ENCODE results near the gene H2AZ1. TPM values are rescaled to one million over a fixed set of nuclear protein-coding genes. Genes with fewer than 3 reads are reported as not detected.

Gene H2AZ1
- total RNA-seq, 1 experiment from 2014 or later, result 1,240 TPM

DNA sequence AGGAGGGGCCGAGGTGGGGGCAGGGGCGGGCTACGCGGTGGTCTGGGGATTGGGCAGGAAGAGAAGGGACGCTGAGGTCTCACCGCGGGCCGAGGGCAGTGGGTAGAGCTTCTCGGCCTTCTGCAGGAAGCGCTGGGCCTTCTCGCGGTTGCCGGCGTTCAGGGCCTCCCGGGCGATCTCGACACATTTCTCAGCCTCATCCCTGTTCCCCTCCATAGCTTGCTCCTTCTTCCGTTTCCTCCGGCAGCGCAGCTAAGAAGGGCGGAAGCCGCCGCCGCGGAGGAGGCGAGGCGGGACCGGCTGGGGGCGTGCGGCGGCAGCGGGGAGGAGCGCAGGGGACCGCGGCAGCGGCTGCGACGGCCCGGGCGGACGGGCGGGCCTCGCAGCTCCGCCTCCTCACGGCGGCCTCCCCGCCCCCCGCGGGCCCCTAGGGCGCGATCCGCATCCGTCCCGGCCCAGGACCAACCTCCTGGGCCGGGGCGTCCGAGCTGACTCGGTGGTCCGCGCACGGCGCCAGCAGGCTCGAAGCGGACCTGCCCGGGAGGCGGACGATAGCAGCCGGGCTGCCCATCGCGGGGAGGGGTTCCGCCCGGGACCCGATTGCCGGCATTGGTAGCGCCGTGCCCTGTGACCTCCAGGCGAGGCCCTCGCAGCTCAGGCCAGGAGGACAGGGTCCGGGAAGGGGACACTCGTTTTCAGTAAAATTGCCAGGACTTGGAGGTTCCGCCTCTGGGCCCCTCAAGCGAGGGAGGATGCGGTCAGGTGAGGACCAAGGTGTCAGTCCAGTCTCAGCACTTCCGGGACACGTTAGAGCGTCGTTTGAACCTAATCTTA lies 3.5 kb downstream of the H2AZ1 start, which contains the start of gene DNAJB14:
TSS of gene DNAJB14 (minus strand) at position 263 of the 834 bp plus-strand sequence. CDS start at position 216, 47 bp downstream.
- DNase-seq (ENCODE audit: low read depth), result peak; percentile 79

DNA sequence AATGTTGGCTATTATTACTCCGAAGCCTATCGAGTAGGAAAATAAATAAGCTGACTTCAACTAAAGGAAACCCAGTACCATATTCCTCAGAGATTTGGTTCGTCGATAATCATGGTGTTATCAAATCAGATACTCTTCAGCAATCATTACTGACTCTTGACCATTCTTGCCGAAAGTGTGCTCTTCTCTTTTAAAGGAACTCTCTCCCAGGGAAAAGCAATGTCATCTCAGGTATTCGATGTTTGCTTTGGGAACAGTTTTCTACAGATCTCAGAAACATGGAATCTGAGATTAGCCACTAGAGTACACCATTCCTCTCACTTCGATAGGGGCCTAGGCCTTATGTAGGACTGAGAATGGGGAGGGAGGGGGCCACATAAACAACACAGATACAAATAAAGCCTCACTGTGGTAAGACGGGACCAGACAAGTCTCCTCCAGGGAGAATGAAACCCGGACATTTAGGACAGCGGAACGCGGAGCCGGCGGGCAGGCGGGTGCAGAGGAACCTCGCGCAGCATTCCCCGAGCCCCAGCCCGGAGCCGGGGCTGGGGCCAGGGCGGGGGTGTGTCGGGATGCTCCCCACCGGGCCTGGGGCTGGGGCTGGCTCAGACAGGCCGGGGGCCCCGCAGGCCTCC lies 4.2 kb downstream of the H2AZ1 start:
- DNase-seq (ENCODE audit: low read depth), result peak; percentile 10

GRCh38 chr4:99943904-99944437 lies 6.1 kb downstream of the H2AZ1 start:
- no peak for DNase-seq (ENCODE audit: low read depth)

GRCh38 chr4:99938243-99938753 lies 11.8 kb downstream of the H2AZ1 start:
- DNase-seq (ENCODE audit: low read depth), result no peak

DNA sequence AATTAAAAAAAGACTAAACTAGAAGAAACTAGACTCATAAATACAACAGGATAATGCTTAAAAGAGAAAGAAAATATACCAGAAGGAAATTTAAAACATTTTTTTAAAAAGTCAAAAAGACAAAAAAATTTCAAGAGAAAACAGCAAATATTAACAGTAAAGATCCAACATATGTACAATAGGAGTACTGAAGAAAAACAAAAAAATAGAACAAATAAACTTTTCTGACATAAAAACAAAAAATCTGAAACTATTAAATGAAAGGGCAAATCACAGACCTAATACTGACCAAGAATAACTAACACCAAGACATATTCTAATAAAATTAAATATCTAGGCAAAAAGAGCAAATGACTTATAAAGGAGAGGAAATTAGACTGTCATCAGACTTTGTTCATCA lies 15.2 kb downstream of the H2AZ1 start:
- no peak for DNase-seq (ENCODE audit: low read depth)

GRCh38 chr4:99927566-99927965 lies 22.5 kb downstream of the H2AZ1 start:
- no peak for DNase-seq (ENCODE audit: low read depth)

GRCh38 chr4:99921174-99921573 lies 28.9 kb downstream of the H2AZ1 start:
- no peak for DNase-seq (ENCODE audit: low read depth)

- no peak for DNase-seq (ENCODE audit: low read depth)
Measured at GRCh38 chr4:99918656-99919055, 31.4 kb downstream of the H2AZ1 start.

DNA sequence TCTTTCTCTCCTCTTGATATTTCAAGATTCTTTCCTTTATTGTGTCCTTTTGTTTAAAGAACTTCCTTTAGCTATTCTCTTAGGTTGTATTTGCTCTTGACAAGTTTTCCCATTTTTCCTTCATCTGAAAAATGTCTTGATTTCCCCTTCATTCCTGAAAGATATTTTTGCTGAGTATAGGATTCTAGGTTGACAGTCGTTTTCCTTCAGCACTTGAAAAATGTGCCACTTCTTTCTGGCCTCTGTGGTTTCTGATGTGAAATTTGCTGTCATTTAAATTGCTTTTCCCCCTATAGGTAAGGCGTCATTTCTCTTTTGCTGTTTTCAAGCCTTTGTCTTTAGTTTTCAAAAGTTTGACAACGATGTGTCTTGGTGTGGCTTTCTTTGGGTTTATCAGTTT lies 32.5 kb downstream of the H2AZ1 start:
- no peak for DNase-seq (ENCODE audit: low read depth)

GRCh38 chr4:99915449-99915848 lies 34.6 kb downstream of the H2AZ1 start:
- DNase-seq (ENCODE audit: low read depth), result no peak

Other genes starting within 250 kb of the H2AZ1 start
- not detected in 2 replicates for gene DAPP1, start 133.4 kb downstream of the H2AZ1 start, total RNA-seq (2014; rRNA removed; shearing (Covaris generic))
- gene LAMTOR3, start 55.8 kb downstream of the H2AZ1 start, total RNA-seq (2014; rRNA removed; shearing (Covaris generic)), result 57.4 and 58.9 TPM in 2 replicates
- gene DNAJB14, start 3.7 kb downstream of the H2AZ1 start, total RNA-seq (2014; rRNA removed; shearing (Covaris generic)), result 24.1 and 27.3 TPM in 2 replicates
- gene DDIT4L, start 240.2 kb upstream of the H2AZ1 start, total RNA-seq (2014; rRNA removed; shearing (Covaris generic)), result 0.10 TPM in 1 of 2 replicates, not detected in the other

Measured in RPMI7951 (cell line).